Gastroesophageal sphincter (tissue), 3 donors: ENCODE results near the gene CCDC80.

Experiments
- CTCF ChIP-seq, 4 experiments: fragments of 200-600 bp in 2 of 4; fragments of 450-650 bp in 2 of 4; sonication (generic) in 1 of 4; IDR thresholded peaks; one replicate each; pipeline ENCODE4 v1.5.1; 2017 to 2019; ENCODE audit warnings: antibody characterized with exemption in 4 of 4, mild to moderate bottlenecking in 2 of 4, moderate library complexity in 2 of 4
- POLR2A ChIP-seq, 2 donors: fragments of 450-650 bp; IDR thresholded peaks; one replicate each; pipeline ENCODE4 v1.6.1; 2017; ENCODE audit warnings: antibody characterized with exemption in 2 of 2, mild to moderate bottlenecking in 2 of 2, moderate library complexity in 1 of 2

- TF ChIP-seq CTCF (IDR thresholded peaks at IDR 0.05) (no peak), POLR2A (IDR thresholded peaks at IDR 0.05) (no peak)
Measured at GRCh38 chr3:112598731-112599130, 42.2 kb downstream of the CCDC80 start.
